Measurements from ENCODE around the gene TTC23.
"Not testable (repeated sequence)": the region's sequence is repeated elsewhere in the genome, so short reads cannot be mapped to it uniquely, and the experiment has no call there.

Gene TTC23

GRCh38 chr15:99210334-99210733 is 39.0 kb downstream of the TTC23 start:
- no peak for TF ChIP-seq CTCF (IDR thresholded peaks at IDR 0.05; ENCODE audit: insufficient read depth, low read depth, low read length, missing control alignments)
- no peak overlapping the region for H3K4me3 ChIP-seq (ENCODE audit: low read depth, low read length)
- DNase-seq (ENCODE audit: low read depth) = no peak

- DNase-seq (ENCODE audit: low read depth) = no peak
- no peak for TF ChIP-seq CTCF (IDR thresholded peaks at IDR 0.05; ENCODE audit: insufficient read depth, low read depth, low read length, missing control alignments)
- H3K4me3 ChIP-seq (ENCODE audit: low read depth, low read length) = no peak overlapping the region
Observed at GRCh38 chr15:99209326-99209725, 40.1 kb downstream of the TTC23 start.

GRCh38 chr15:99207672-99208071 is 41.7 kb downstream of the TTC23 start:
- TF ChIP-seq CTCF (IDR thresholded peaks at IDR 0.05; ENCODE audit: insufficient read depth, low read depth, low read length, missing control alignments) = no peak
- no peak for DNase-seq (ENCODE audit: low read depth)

GRCh38 chr15:99202176-99202552 is 47.2 kb downstream of the TTC23 start:
- TF ChIP-seq CTCF (IDR thresholded peaks at IDR 0.05; ENCODE audit: insufficient read depth, low read depth, low read length, missing control alignments) = no peak
- no peak for DNase-seq (ENCODE audit: low read depth)
- no peak overlapping the region for H3K4me3 ChIP-seq (ENCODE audit: low read depth, low read length)

More at GRCh38 chr15:99207672-99208071, 41.7 kb downstream of the TTC23 start:
- H3K4me3 ChIP-seq (ENCODE audit: low read depth, low read length) = no peak overlapping the region

GRCh38 chr15:99201408-99202175 is 47.8 kb downstream of the TTC23 start:
- DNase-seq (ENCODE audit: low read depth) = no peak
- no peak overlapping the region for H3K4me3 ChIP-seq (ENCODE audit: low read depth, low read length)
- no peak for TF ChIP-seq CTCF (IDR thresholded peaks at IDR 0.05; ENCODE audit: insufficient read depth, low read depth, low read length, missing control alignments)

- no peak for DNase-seq (ENCODE audit: low read depth)
- no peak overlapping the region for H3K4me3 ChIP-seq (ENCODE audit: low read depth, low read length)
- TF ChIP-seq CTCF (IDR thresholded peaks at IDR 0.05; ENCODE audit: insufficient read depth, low read depth, low read length, missing control alignments) = no peak
Observed at GRCh38 chr15:99197856-99198255, 51.5 kb downstream of the TTC23 start.

- not testable (repeated sequence) for DNase-seq (ENCODE audit: low read depth)
Observed at GRCh38 chr15:99192181-99192580, 57.2 kb downstream of the TTC23 start.

More at GRCh38 chr15:99192181-99192580, 57.2 kb downstream of the TTC23 start:
- H3K4me3 ChIP-seq (ENCODE audit: low read depth, low read length) = not testable (repeated sequence)

All from GM12865 (cell line).